ENCODE measurements around the gene ZNF74.

Gene ZNF74

GRCh38 chr22:20399866-20400605 is 6.1 kb downstream of the ZNF74 start:
- H3K27me3 Mint-ChIP-seq (ENCODE audit: low read depth), result peaks cover 4% of the 10 kb centered on the region
- peaks cover 37% of the 10 kb centered on the region for H3K36me3 Mint-ChIP-seq (ENCODE audit: low read depth)
- TF ChIP-seq CTCF (IDR thresholded peaks at IDR 0.05; ENCODE audit: unreplicated experiment in 3 of 3), result no peak
- H3K4me3 Mint-ChIP-seq, result no peak overlapping the region
- peaks cover 37% of the 10 kb centered on the region for H3K4me1 Mint-ChIP-seq
- no peaks in the 10 kb centered on the region for H3K9me3 Mint-ChIP-seq
- H3K27ac Mint-ChIP-seq, result no peak overlapping the region

- Mint-ChIP-seq H3K4me3 (no peak overlapping the region), H3K27ac (no peak overlapping the region)
Observed at GRCh38 chr22:20400606-20401375, 6.8 kb downstream of the ZNF74 start.

GRCh38 chr22:20401376-20402014 is 7.5 kb downstream of the ZNF74 start:
- Mint-ChIP-seq H3K4me1 (peaks cover 22% of the 10 kb centered on the region), H3K9me3 (no peaks in the 10 kb centered on the region), H3K27me3 (ENCODE audit: low read depth) (peaks cover 4% of the 10 kb centered on the region), H3K36me3 (ENCODE audit: low read depth) (peaks cover 42% of the 10 kb centered on the region), H3K27ac (no peak overlapping the region), H3K4me3 (no peak overlapping the region)
- TF ChIP-seq CTCF (IDR thresholded peaks at IDR 0.05; ENCODE audit: unreplicated experiment in 3 of 3), result no peak

More at GRCh38 chr22:20400606-20401375, 6.8 kb downstream of the ZNF74 start:
- Mint-ChIP-seq H3K36me3 (ENCODE audit: low read depth) (peaks cover 39% of the 10 kb centered on the region), H3K27me3 (ENCODE audit: low read depth) (peaks cover 4% of the 10 kb centered on the region), H3K4me1 (peaks cover 30% of the 10 kb centered on the region), H3K9me3 (no peaks in the 10 kb centered on the region)
- no peak for TF ChIP-seq CTCF (IDR thresholded peaks at IDR 0.05; ENCODE audit: unreplicated experiment in 3 of 3)

- peaks cover 11% of the 10 kb centered on the region for H3K4me1 Mint-ChIP-seq
- TF ChIP-seq CTCF (IDR thresholded peaks at IDR 0.05; ENCODE audit: unreplicated experiment in 3 of 3), result no peak
Observed at GRCh38 chr22:20402960-20403778, 9.2 kb downstream of the ZNF74 start.

GRCh38 chr22:20403779-20404140 is 9.8 kb downstream of the ZNF74 start:
- no peak for TF ChIP-seq CTCF (IDR thresholded peaks at IDR 0.05; ENCODE audit: unreplicated experiment in 3 of 3)
- Mint-ChIP-seq H3K4me1 (peaks cover 8% of the 10 kb centered on the region), H3K27me3 (ENCODE audit: low read depth) (peaks cover 4% of the 10 kb centered on the region), H3K36me3 (ENCODE audit: low read depth) (peaks cover 57% of the 10 kb centered on the region), H3K27ac (no peak overlapping the region), H3K4me3 (no peak overlapping the region), H3K9me3 (no peaks in the 10 kb centered on the region)

More at GRCh38 chr22:20402960-20403778, 9.2 kb downstream of the ZNF74 start:
- no peak overlapping the region for H3K27ac Mint-ChIP-seq
- no peak overlapping the region for H3K4me3 Mint-ChIP-seq
- H3K9me3 Mint-ChIP-seq, result no peaks in the 10 kb centered on the region
- H3K36me3 Mint-ChIP-seq (ENCODE audit: low read depth), result peaks cover 51% of the 10 kb centered on the region
- peaks cover 4% of the 10 kb centered on the region for H3K27me3 Mint-ChIP-seq (ENCODE audit: low read depth)
